Thymus (tissue), 11 donors: ENCODE data around the gene SCRN1. TPM values are rescaled to one million over a fixed set of nuclear protein-coding genes. Genes with fewer than 3 reads are reported as not detected.
"Not testable (repeated sequence)": the region's sequence is repeated elsewhere in the genome, so short reads cannot be mapped to it uniquely, and the experiment has no call there.

Source experiments
- DNase-seq, 9 donors: peaks; one replicate each; pipeline ENCODE4 v3.0.0-alpha.2; 2013; ENCODE audit warnings: low spot score in 9 of 9, low read depth in 6 of 9, missing footprints in 1 of 9
- H3K27ac ChIP-seq, 2 donors: one replicate each; pipeline ENCODE4 v1.5.1; 2013; ENCODE audit warnings: control low read depth in 1 of 2, low read depth in 1 of 2, low read length in 1 of 2, mild to moderate bottlenecking in 1 of 2, moderate library complexity in 1 of 2
- H3K27me3 ChIP-seq, 2 donors: one replicate each; pipeline ENCODE4 v1.5.1; 2013; ENCODE audit warnings: low read length in 1 of 2; ENCODE audit not compliant: control insufficient read depth in 2 of 2, insufficient read depth in 1 of 2
- H3K36me3 ChIP-seq, 2 donors: one replicate each; pipeline ENCODE4 v1.5.1; 2013; ENCODE audit warnings: low read length in 1 of 2, mild to moderate bottlenecking in 1 of 2, moderate library complexity in 1 of 2; ENCODE audit not compliant: control insufficient read depth in 2 of 2, insufficient read depth in 2 of 2
- H3K4me1 ChIP-seq, 2 donors: one replicate each; pipeline ENCODE4 v1.5.1; 2013; ENCODE audit warnings: low read length in 2 of 2; ENCODE audit not compliant: control insufficient read depth in 2 of 2, insufficient read depth in 2 of 2
- H3K4me3 ChIP-seq, 2 donors: one replicate each; pipeline ENCODE4 v1.5.1; 2013; ENCODE audit warnings: low read length in 2 of 2, control low read depth in 1 of 2, mild to moderate bottlenecking in 1 of 2
- H3K9me3 ChIP-seq, 2 donors: one replicate each; pipeline ENCODE4 v1.5.1; 2013; ENCODE audit warnings: low read length in 1 of 2, mild to moderate bottlenecking in 1 of 2; ENCODE audit not compliant: control insufficient read depth in 2 of 2, insufficient read depth in 1 of 2
- WGBS: extraction: QIAGEN DNeasy Blood & Tissue Kit; methylation state at CpG from one replicate; pipeline ENCODE4 v1.1.7; 2013; 5-methylcytosine and 5-hydroxymethylcytosine counted together
- polyA plus RNA-seq: library from polyadenylated mRNA; stranded (reverse); fragments of 200-250 nt; gene quantifications from one replicate; pipeline ENCODE4 v1.2.3, GENCODE V29; 2013
- total RNA-seq: library from RNA; stranded (reverse); fragments of 120-200 nt; gene quantifications from one replicate; pipeline ENCODE4 v1.2.4, GENCODE V29; 2013
- donor health status: healthy.

SCRN1 gene
- total and polyA plus RNA-seq, 2 donors: 11.6 to 46.7 TPM

DNA sequence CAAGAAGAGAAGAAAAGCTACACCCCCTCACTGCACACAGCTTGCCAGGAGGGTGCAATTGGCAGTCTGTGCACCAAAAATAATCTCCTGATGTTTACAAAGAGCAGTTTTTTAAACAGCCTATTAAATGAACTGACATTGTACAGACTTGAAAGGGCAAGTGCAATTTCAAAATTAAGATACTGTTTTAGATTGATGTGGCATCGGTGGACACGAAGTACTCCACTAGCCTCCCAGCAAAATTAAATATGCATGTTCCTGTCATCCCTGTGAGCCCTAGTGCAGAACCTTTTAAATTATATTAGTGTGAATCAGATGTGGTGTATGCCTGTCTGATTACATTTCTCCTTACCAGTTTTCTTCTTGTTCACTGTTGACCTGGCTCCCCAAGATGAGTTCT, 95.3 kb downstream of the SCRN1 start:
- no peak for DNase-seq
- Histone ChIP-seq H3K27me3 (no peaks in the 10 kb centered on the region), H3K27ac (no peak overlapping the region), H3K4me1 (no peaks in the 10 kb centered on the region), H3K36me3 (no peaks in the 10 kb centered on the region), H3K4me3 (no peak overlapping the region), H3K9me3 (no peaks in the 10 kb centered on the region)
- WGBS: 96% methylated on average over 2 of the region's 2 CpGs

DNA sequence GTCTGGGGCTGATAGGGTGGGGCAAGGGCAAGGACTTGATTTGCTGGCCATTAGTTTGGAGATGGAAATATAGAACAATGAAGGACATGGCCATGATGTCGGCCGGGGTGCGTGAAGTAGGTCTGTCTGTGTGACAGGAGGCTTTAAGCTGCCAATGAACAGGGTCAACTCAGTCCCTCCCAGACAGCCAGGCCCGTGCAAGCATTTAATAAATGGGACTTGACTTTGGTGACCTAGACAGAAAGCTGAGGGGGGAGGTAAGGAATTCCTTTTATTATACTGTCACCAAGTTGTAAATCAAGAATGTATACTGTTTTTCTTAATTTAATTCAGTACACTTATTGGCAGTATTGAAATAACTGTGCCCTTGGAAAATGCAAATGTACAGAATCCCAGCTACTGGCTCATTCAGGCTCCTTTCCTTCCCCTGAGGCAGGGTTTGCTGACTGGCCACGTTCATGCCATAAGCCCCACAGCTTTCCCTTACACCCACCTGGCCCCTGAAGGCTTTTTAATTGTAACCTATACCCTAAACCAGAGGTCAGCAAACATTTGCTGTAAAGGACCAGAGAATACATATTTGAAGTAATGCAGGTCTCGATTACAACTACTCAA, 96.1 kb downstream of the SCRN1 start:
- no peak overlapping the region for H3K4me3 ChIP-seq
- H3K27ac ChIP-seq: no peak overlapping the region
- H3K9me3 ChIP-seq: no peaks in the 10 kb centered on the region
- DNase-seq: no peak
- H3K4me1 ChIP-seq: no peaks in the 10 kb centered on the region
- H3K36me3 ChIP-seq: no peaks in the 10 kb centered on the region
- H3K27me3 ChIP-seq: no peaks in the 10 kb centered on the region
- 92% methylated on average over 6 of the region's 6 CpGs for WGBS

DNA sequence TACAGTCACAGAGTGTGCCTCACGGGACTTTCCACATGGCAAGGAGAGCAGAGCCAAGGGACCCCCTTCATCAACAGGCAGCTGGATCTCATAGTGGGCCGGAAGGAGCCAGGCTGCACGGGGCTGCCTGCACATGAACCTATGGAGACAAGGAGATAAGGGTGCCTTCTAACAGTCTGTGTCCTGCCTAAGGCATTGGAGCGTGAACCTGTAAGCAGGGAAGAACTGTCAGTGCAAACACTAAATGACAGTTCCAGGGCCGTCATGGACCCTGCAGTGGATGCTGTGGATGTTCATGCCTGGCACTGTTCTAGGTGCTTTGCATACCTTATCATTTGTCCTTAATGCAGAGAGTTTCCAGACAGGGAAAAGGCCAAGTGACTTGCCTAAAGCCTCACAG, 97.4 kb downstream of the SCRN1 start:
- Histone ChIP-seq H3K27me3 (no peaks in the 10 kb centered on the region), H3K27ac (no peak overlapping the region), H3K9me3 (no peaks in the 10 kb centered on the region), H3K4me1 (no peaks in the 10 kb centered on the region), H3K4me3 (no peak overlapping the region), H3K36me3 (no peaks in the 10 kb centered on the region)
- 97% methylated on average over 5 of the region's 5 CpGs for WGBS
- no peak for DNase-seq

DNA sequence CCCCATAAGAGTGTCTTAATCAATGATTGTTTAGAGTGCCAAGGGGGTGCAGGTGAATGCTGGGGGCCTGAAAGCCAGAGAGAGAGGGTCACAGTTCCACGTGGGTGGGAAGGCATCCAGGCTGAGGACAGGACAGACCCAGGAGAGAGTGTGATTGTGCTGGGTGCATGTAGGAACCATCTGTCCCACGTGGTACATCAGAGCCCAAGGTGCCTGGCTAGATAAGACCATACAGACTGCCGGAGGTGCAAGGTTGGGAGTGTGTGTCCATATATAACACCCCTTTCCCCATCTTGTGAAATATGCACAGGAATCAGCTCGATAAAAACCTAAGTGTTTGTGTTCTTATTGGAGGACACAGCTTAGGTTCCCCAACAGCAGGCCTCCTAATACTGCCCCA, 97.8 kb downstream of the SCRN1 start:
- no peak for DNase-seq
- Histone ChIP-seq H3K9me3 (no peaks in the 10 kb centered on the region), H3K27ac (no peak overlapping the region), H3K27me3 (no peaks in the 10 kb centered on the region), H3K4me1 (no peaks in the 10 kb centered on the region), H3K4me3 (no peak overlapping the region), H3K36me3 (no peaks in the 10 kb centered on the region)
- 92% methylated on average over 4 of the region's 4 CpGs for WGBS

DNA sequence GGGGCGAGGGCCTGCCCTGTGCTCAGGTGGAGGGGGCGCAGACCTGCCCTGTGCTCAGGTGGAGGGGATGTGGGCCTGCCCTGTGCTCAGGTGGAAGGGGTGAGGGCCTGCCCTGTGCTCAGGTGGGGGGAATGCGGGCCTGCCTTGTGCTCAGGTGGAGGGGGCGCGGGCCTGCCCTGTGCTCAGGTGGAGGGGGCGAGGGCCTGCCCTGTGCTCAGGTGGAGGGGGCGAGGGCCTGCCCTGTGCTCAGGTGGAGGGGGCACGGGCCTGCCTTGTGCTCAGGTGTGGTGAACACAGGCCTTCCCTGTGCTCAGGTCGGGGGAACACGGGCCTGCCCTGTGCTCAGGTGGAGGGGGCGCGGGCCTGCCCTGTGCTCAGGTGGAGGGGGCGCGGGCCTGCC, 98.8 kb downstream of the SCRN1 start:
- H3K4me1 ChIP-seq, H3K36me3 ChIP-seq: not testable (repeated sequence)
- WGBS: 75% methylated on average over 14 of the region's 14 CpGs

DNA sequence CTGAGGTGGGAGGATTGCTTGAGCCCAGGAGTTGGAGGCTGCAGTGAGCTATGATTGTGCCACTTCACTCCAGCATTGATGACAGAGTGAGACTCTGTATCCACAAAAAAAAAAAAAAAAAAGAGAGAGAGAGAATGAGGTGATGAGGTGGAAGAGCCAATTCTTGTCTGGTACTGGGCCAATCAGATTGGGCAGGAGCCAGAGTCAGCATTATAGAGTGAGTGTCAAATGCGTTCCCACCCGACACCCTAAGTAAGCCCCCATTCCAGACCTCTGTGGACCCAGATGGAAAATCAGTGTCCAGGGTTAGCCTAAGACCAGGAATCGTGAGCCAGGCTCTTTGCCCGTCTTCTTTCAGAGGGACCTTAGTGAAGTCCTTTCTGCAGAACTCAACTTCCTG, 99.3 kb downstream of the SCRN1 start:
- no peaks in the 10 kb centered on the region for H3K4me1 ChIP-seq
- H3K27ac ChIP-seq: no peak overlapping the region
- no peak for DNase-seq
- H3K27me3 ChIP-seq: peaks cover 0 to 4% of the 10 kb centered on the region in 2 donors
- 98% methylated on average over 4 of the region's 4 CpGs for whole genome bisulfite sequencing
- no peaks in the 10 kb centered on the region for H3K36me3 ChIP-seq
- no peaks in the 10 kb centered on the region for H3K9me3 ChIP-seq
- no peak overlapping the region for H3K4me3 ChIP-seq

More for the DNA sequence above, 98.8 kb downstream of the SCRN1 start:
- DNase-seq, H3K27ac ChIP-seq, H3K4me3 ChIP-seq, H3K9me3 ChIP-seq, H3K27me3 ChIP-seq: not testable (repeated sequence)

DNA sequence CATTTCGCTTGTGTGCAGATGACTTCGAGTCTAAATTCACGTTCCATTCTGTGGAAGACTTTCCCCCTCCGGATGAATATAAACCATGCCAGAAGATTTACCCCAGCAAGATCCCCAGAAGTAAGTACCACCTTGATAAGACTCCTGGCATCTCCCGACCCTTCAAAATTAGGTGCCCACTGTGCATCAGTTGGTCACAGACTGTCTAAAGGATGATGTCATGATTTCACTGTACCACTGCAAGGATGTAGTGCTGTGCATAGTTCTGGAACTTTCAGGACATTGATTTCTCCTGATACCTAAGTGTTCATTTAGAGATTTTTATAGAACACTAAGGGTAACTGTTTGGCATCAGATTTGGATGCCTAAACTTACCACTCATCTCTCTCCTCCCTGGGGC, 100.3 kb downstream of the SCRN1 start:
- Histone ChIP-seq H3K27ac (no peak overlapping the region), H3K9me3 (no peaks in the 10 kb centered on the region), H3K36me3 (no peaks in the 10 kb centered on the region), H3K4me1 (no peaks in the 10 kb centered on the region), H3K27me3 (peaks cover under 1 to 14% of the 10 kb centered on the region in 2 donors), H3K4me3 (no peak overlapping the region)
- WGBS: 95% methylated on average over 5 of the region's 5 CpGs
- DNase-seq: no peak

DNA sequence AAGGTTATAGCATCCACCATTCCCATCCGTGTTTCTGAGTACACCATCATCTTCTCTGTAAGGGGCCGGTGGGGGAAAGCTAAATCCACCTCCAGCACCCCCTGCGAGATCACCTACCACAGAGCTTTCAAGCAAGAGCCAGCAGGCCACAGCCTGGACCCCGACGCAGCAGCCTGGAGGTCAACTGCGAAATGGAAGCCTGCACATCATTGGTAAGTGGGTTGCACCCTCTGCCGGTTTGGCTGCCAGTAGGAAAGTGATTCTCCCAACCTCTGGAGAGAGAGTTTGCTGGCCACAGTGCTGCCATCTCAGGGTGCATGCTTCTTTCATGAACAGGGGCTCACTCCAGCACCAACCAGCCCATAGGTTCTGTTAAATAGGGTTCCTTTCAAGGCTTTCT, 101.6 kb downstream of the SCRN1 start:
- DNase-seq: no peak
- no peak overlapping the region for H3K4me3 ChIP-seq
- 96% methylated on average over 7 of the region's 7 CpGs for WGBS
- no peaks in the 10 kb centered on the region for H3K4me1 ChIP-seq
- peaks cover 5 to 25% of the 10 kb centered on the region in 2 donors for H3K27me3 ChIP-seq
- H3K36me3 ChIP-seq: no peaks in the 10 kb centered on the region
- H3K27ac ChIP-seq: no peak overlapping the region
- H3K9me3 ChIP-seq: no peaks in the 10 kb centered on the region

DNA sequence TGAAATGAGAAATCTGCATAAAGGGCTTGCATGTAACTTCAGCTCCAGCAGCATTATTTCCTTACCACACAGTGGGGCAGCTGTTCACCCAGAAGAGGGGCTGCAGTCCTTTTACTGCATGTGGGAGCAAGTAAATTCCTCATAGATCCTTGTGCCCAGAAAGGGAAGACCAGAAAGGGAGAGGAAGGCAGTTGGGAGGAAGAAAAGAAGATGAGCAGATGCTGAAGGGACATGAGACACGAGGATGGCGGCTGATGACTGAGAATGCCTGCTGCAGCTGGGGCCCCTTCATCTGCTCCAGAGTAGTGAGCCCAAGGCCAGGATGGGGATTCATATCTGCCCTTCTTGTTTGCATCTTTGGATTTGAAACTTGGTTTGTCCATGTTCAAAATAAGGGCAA, 102.8 kb downstream of the SCRN1 start:
- Histone ChIP-seq H3K36me3 (no peaks in the 10 kb centered on the region), H3K4me1 (no peaks in the 10 kb centered on the region), H3K27me3 (peaks cover 5 to 34% of the 10 kb centered on the region in 2 donors), H3K9me3 (no peaks in the 10 kb centered on the region), H3K27ac (no peak overlapping the region), H3K4me3 (no peak overlapping the region)
- DNase-seq: no peak
- WGBS: 96% methylated on average over 2 of the region's 2 CpGs

DNA sequence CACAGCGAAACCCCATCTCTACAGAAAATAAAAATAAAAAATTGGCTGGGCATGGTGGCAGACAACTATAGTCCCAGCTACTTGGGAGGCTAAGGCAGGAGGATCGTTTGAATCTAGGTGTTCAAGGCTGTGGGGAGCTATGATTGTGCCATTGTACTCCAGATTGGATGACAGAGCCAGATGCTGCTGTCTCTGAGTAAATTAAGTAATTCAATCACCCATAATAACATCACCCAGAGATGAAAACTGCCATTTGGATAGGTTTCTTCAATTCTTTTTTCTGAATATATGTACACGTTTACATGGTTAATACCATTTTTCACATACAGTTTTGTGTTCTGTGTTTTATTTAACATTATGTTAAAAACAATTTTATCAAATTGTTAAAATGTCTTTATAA, 104.0 kb downstream of the SCRN1 start:
- Histone ChIP-seq H3K4me1 (no peaks in the 10 kb centered on the region), H3K9me3 (peaks cover 0 to 1% of the 10 kb centered on the region in 2 donors), H3K4me3 (no peak overlapping the region), H3K36me3 (no peaks in the 10 kb centered on the region), H3K27me3 (peaks cover 5 to 36% of the 10 kb centered on the region in 2 donors), H3K27ac (no peak overlapping the region)
- 97% methylated on average over 3 of the region's 3 CpGs for WGBS
- DNase-seq: no peak
